ENCODE data around the gene LRRN2.

LRRN2 gene

GRCh38 chr1:204677864-204678263 is 7.7 kb downstream of the LRRN2 start:
- TF ChIP-seq YY1 (IDR thresholded peaks at IDR 0.05; ENCODE audit: low read depth) = no peak
- no peak for TF ChIP-seq MAX (IDR thresholded peaks at IDR 0.05)

- TF ChIP-seq TCF12 (IDR thresholded peaks at IDR 0.05; ENCODE audit: low read depth) = no peak
- TF ChIP-seq REST (IDR thresholded peaks at IDR 0.05; ENCODE audit: low read depth) = no peak
- TF ChIP-seq YY1 (IDR thresholded peaks at IDR 0.05; ENCODE audit: low read depth) = no peak
- TF ChIP-seq CREB1 (IDR thresholded peaks at IDR 0.05; ENCODE audit: low read depth) = no peak
- TF ChIP-seq MAX (IDR thresholded peaks at IDR 0.05) = no peak
- no peak for TF ChIP-seq CEBPB (IDR thresholded peaks at IDR 0.05)
- TF ChIP-seq FOXM1 (IDR thresholded peaks at IDR 0.05; ENCODE audit: borderline replicate concordance, low read depth) = no peak
- TF ChIP-seq RAD21 (IDR thresholded peaks at IDR 0.05; ENCODE audit: low read depth) = no peak
- TF ChIP-seq USF1 (IDR thresholded peaks at IDR 0.05) = no peak
- TF ChIP-seq TAF1 (IDR thresholded peaks at IDR 0.05; ENCODE audit: low read depth) = no peak
- no peak for TF ChIP-seq EGR1 (IDR thresholded peaks at IDR 0.05)
- TF ChIP-seq NFIC (IDR thresholded peaks at IDR 0.05) = no peak
- no peak for TF ChIP-seq ZBTB7A (IDR thresholded peaks at IDR 0.05; ENCODE audit: low read depth)
- no peak for TF ChIP-seq EP300 (IDR thresholded peaks at IDR 0.05; ENCODE audit: borderline replicate concordance)
- TF ChIP-seq TEAD4 (IDR thresholded peaks at IDR 0.05) = no peak
These were observed 9.5 kb downstream of the LRRN2 start for GRCh38 chr1:204676043-204676442.

- TF ChIP-seq REST (IDR thresholded peaks at IDR 0.05; ENCODE audit: low read depth) = no peak
- no peak for TF ChIP-seq TCF12 (IDR thresholded peaks at IDR 0.05; ENCODE audit: low read depth)
- TF ChIP-seq TAF1 (IDR thresholded peaks at IDR 0.05; ENCODE audit: low read depth) = no peak
- no peak for TF ChIP-seq FOXM1 (IDR thresholded peaks at IDR 0.05; ENCODE audit: borderline replicate concordance, low read depth)
- no peak for TF ChIP-seq CEBPB (IDR thresholded peaks at IDR 0.05)
- TF ChIP-seq NFIC (IDR thresholded peaks at IDR 0.05) = no peak
- TF ChIP-seq CREB1 (IDR thresholded peaks at IDR 0.05; ENCODE audit: low read depth) = no peak
- no peak for TF ChIP-seq MAX (IDR thresholded peaks at IDR 0.05)
- TF ChIP-seq ZBTB7A (IDR thresholded peaks at IDR 0.05; ENCODE audit: low read depth) = no peak
- TF ChIP-seq USF1 (IDR thresholded peaks at IDR 0.05) = no peak
- TF ChIP-seq EGR1 (IDR thresholded peaks at IDR 0.05) = no peak
- no peak for TF ChIP-seq RAD21 (IDR thresholded peaks at IDR 0.05; ENCODE audit: low read depth)
- TF ChIP-seq EP300 (IDR thresholded peaks at IDR 0.05; ENCODE audit: borderline replicate concordance) = no peak
- no peak for TF ChIP-seq YY1 (IDR thresholded peaks at IDR 0.05; ENCODE audit: low read depth)
- no peak for TF ChIP-seq TEAD4 (IDR thresholded peaks at IDR 0.05)
These were observed 11.5 kb downstream of the LRRN2 start for GRCh38 chr1:204673909-204674649.

GRCh38 chr1:204673209-204673608 is 12.3 kb downstream of the LRRN2 start:
- TF ChIP-seq FOXM1 (IDR thresholded peaks at IDR 0.05; ENCODE audit: borderline replicate concordance, low read depth) = no peak
- TF ChIP-seq TAF1 (IDR thresholded peaks at IDR 0.05; ENCODE audit: low read depth) = no peak
- no peak for TF ChIP-seq REST (IDR thresholded peaks at IDR 0.05; ENCODE audit: low read depth)
- no peak for TF ChIP-seq ZBTB7A (IDR thresholded peaks at IDR 0.05; ENCODE audit: low read depth)
- no peak for TF ChIP-seq TCF12 (IDR thresholded peaks at IDR 0.05; ENCODE audit: low read depth)
- no peak for TF ChIP-seq YY1 (IDR thresholded peaks at IDR 0.05; ENCODE audit: low read depth)
- TF ChIP-seq USF1 (IDR thresholded peaks at IDR 0.05) = no peak
- no peak for TF ChIP-seq EP300 (IDR thresholded peaks at IDR 0.05; ENCODE audit: borderline replicate concordance)
- no peak for TF ChIP-seq EGR1 (IDR thresholded peaks at IDR 0.05)
- no peak for TF ChIP-seq TEAD4 (IDR thresholded peaks at IDR 0.05)
- TF ChIP-seq MAX (IDR thresholded peaks at IDR 0.05) = no peak

Data from Ishikawa (cell line).